CD4-positive, alpha-beta T cell (primary cell): Measurements from ENCODE around the gene NDOR1. TPM values are rescaled to one million over a fixed set of nuclear protein-coding genes. Genes with fewer than 3 reads are reported as not detected.

Experiments
- ATAC-seq: fragments of 200-7000 bp; cut with Tn5 transposase; one replicate; pipeline ENCODE4 v1.10.0; 2022; ENCODE audit warnings: mild to moderate bottlenecking; ENCODE audit not compliant: poor library complexity
- CTCF ChIA-PET: fragments of 350-600 bp; sonication (Branson Sonifier 250); formaldehyde crosslinking; loops from one replicate; lab custom pipeline; 2021; ENCODE audit warnings: antibody characterized with exemption, inconsistent platforms; lab: Charles Lee
- POLR2A ChIA-PET: fragments of 350-600 bp; sonication (Branson Sonifier 250); formaldehyde crosslinking; loops from one replicate; lab custom pipeline; 2021; ENCODE audit warnings: antibody characterized with exemption, inconsistent platforms; lab: Charles Lee
- DNase-seq, 14 experiments: peaks; one replicate each; pipeline ENCODE4 v3.0.0-alpha.2; 2013 to 2020; ENCODE audit warnings: mixed read lengths in 2 of 14
- H3K27ac ChIP-seq, 2 donors: one replicate each; pipeline versions ENCODE4 v1.5.1 to v1.7.0; 2013; ENCODE audit warnings: low read length in 2 of 2, low read depth in 1 of 2, mild to moderate bottlenecking in 1 of 2
- H3K27me3 ChIP-seq, 2 experiments: 1 replicate in 1 of 2; 2 replicates in 1 of 2; pipeline versions ENCODE4 v1.6.1 to v1.7.0; 2013; ENCODE audit warnings: low read length in 2 of 2, control low read depth in 1 of 2, mild to moderate bottlenecking in 1 of 2, moderate library complexity in 1 of 2; ENCODE audit not compliant: insufficient read depth in 2 of 2, control insufficient read depth in 1 of 2
- H3K36me3 ChIP-seq: one replicate; pipeline ENCODE4 v1.6.1; 2013; ENCODE audit warnings: low read length, control low read depth; ENCODE audit not compliant: insufficient read depth
- H3K4me1 ChIP-seq: one replicate; pipeline ENCODE4 v1.6.1; 2013; ENCODE audit warnings: low read length, control low read depth; ENCODE audit not compliant: insufficient read depth
- H3K4me3 ChIP-seq: one replicate; pipeline ENCODE4 v1.5.1; 2013; ENCODE audit warnings: mild to moderate bottlenecking, low read length, moderate library complexity
- H3K9me3 ChIP-seq, 2 experiments: 1 replicate in 1 of 2; 2 replicates in 1 of 2; pipeline versions ENCODE4 v1.6.1 to v1.7.0; 2013; ENCODE audit warnings: low read length in 2 of 2, mild to moderate bottlenecking in 2 of 2, control low read depth in 1 of 2, moderate library complexity in 1 of 2; ENCODE audit not compliant: control insufficient read depth in 1 of 2, insufficient read depth in 1 of 2
- H3K27ac Mint-ChIP-seq: one replicate; pipeline ENCODE4 v1.8.0; 2020; ENCODE audit warnings: mixed read lengths
- H3K27me3 Mint-ChIP-seq: one replicate; pipeline ENCODE4 v1.8.0; 2021; ENCODE audit warnings: mixed read lengths
- H3K36me3 Mint-ChIP-seq: one replicate; pipeline ENCODE4 v1.8.0; 2021; ENCODE audit warnings: low read depth, mixed read lengths
- H3K4me1 Mint-ChIP-seq: one replicate; pipeline ENCODE4 v1.8.0; 2021; ENCODE audit warnings: low read depth, mixed read lengths
- H3K4me3 Mint-ChIP-seq: one replicate; pipeline ENCODE4 v1.8.0; 2020; ENCODE audit warnings: mild to moderate bottlenecking, mixed read lengths
- H3K9me3 Mint-ChIP-seq: one replicate; pipeline ENCODE4 v1.8.0; 2020; ENCODE audit warnings: mixed read lengths
- CTCF ChIP-seq: fragments of 200-600 bp; IDR thresholded peaks from one replicate; pipeline ENCODE4 v1.8.0; 2022; ENCODE audit warnings: antibody characterized with exemption, mild to moderate bottlenecking
- intact Hi-C, 2 experiments: fragments of 100-400 bp; cut with DNase I in 1 of 2; cut with micrococcal nuclease in 1 of 2; formaldehyde crosslinking; loops; one replicate each; pipeline versions ENCODE4 v1.15.1 to v1.9.0; 2023 to 2025; cut with DNase I, micrococcal nuclease
- total RNA-seq, 174 experiments: library from RNA in 2 of 174; stranded (reverse) in 2 of 174; gene quantifications; one replicate each; pipeline ENCODE4 v1.2.3 and lab custom pipeline; 2021 to 2026

NDOR1 gene
- total RNA-seq, 2 experiments from 2014 or later = 22.8 to 25.3 TPM

GRCh38 chr9:137218754-137219271, 13.3 kb downstream of the NDOR1 start:
- Mint-ChIP-seq H3K4me1 (peaks cover 9% of the 10 kb centered on the region), H3K9me3 (no peaks in the 10 kb centered on the region), H3K27ac (no peak overlapping the region), H3K27me3 (no peaks in the 10 kb centered on the region), H3K4me3 (no peak overlapping the region), H3K36me3 (no peaks in the 10 kb centered on the region)
- CTCF ChIA-PET = interaction anchor here (1.1 kb wide), 1 partner anchor 9 kb away, joined by 3 read pairs; the partner anchor contains the start of gene RNF224
- peaks cover 17% of the 10 kb centered on the region for H3K4me1 ChIP-seq
- H3K4me3 ChIP-seq = no peak overlapping the region
- no peaks in the 10 kb centered on the region for H3K9me3 ChIP-seq
- ATAC-seq (no peak), DNase-seq (no peak)
- no peak overlapping the region for H3K27ac ChIP-seq
- POLR2A ChIA-PET = interaction anchor here (1.1 kb wide), 1 partner anchor 133 kb away, joined by 3 read pairs; no protein-coding TSS in a partner anchor
- no peaks in the 10 kb centered on the region for H3K27me3 ChIP-seq
- TF ChIP-seq CTCF = no peak
- peaks cover 6% of the 10 kb centered on the region for H3K36me3 ChIP-seq
- intact Hi-C loops = no loop called here

- H3K36me3 ChIP-seq = peaks cover 2% of the 10 kb centered on the region
- ChIA-PET CTCF (no interaction called here), POLR2A (interaction anchor here (1.0 to 1.1 kb wide), 2 partner anchors 16 to 134 kb away, joined by 3 to 4 read pairs; no protein-coding TSS in a partner anchor)
- no peaks in the 10 kb centered on the region for H3K27me3 ChIP-seq
- Mint-ChIP-seq H3K4me1 (peaks cover 13% of the 10 kb centered on the region), H3K27me3 (no peaks in the 10 kb centered on the region), H3K36me3 (no peaks in the 10 kb centered on the region), H3K27ac (no peak overlapping the region), H3K9me3 (no peaks in the 10 kb centered on the region), H3K4me3 (no peak overlapping the region)
- intact Hi-C loops = loop anchor here in 1 of 2 experiments (5.0 kb wide), 1 partner anchor 433 kb away; no protein-coding TSS in a partner anchor
- H3K4me3 ChIP-seq = no peak overlapping the region
- DNase-seq (no peak), ATAC-seq (no peak)
- no peak overlapping the region for H3K27ac ChIP-seq
- TF ChIP-seq CTCF = no peak
- no peaks in the 10 kb centered on the region for H3K9me3 ChIP-seq
- H3K4me1 ChIP-seq = peaks cover 25% of the 10 kb centered on the region
Measured at GRCh38 chr9:137219757-137220316, 14.3 kb downstream of the NDOR1 start.

- ChIA-PET POLR2A (interaction anchor here (1.0 kb wide), 1 partner anchor 16 kb away, joined by 4 read pairs; no protein-coding TSS in a partner anchor), CTCF (no interaction called here)
- H3K4me1 Mint-ChIP-seq = peaks cover 13% of the 10 kb centered on the region
- Histone ChIP-seq H3K4me3 (no peak overlapping the region), H3K27me3 (no peaks in the 10 kb centered on the region), H3K27ac (no peak overlapping the region), H3K9me3 (no peaks in the 10 kb centered on the region), H3K36me3 (peaks cover under 1% of the 10 kb centered on the region), H3K4me1 (peaks cover 29% of the 10 kb centered on the region)
- ATAC-seq (no peak), DNase-seq (no peak)
- H3K27me3 Mint-ChIP-seq = no peaks in the 10 kb centered on the region
- H3K27ac Mint-ChIP-seq = no peak overlapping the region
- H3K9me3 Mint-ChIP-seq = no peaks in the 10 kb centered on the region
- peak overlapping the region; percentile 65 for H3K4me3 Mint-ChIP-seq
- TF ChIP-seq CTCF = no peak
- H3K36me3 Mint-ChIP-seq = no peaks in the 10 kb centered on the region
- intact Hi-C loops = loop anchor here in 1 of 2 experiments (5.0 kb wide), 1 partner anchor 433 kb away; no protein-coding TSS in a partner anchor
Measured at GRCh38 chr9:137220317-137221094, 15.0 kb downstream of the NDOR1 start.
